ENCODE results near the gene ATP5F1D.

Gene ATP5F1D

GRCh38 chr19:1259876-1260748, 18.6 kb downstream of the ATP5F1D start:
- no peak for DNase-seq

DNA sequence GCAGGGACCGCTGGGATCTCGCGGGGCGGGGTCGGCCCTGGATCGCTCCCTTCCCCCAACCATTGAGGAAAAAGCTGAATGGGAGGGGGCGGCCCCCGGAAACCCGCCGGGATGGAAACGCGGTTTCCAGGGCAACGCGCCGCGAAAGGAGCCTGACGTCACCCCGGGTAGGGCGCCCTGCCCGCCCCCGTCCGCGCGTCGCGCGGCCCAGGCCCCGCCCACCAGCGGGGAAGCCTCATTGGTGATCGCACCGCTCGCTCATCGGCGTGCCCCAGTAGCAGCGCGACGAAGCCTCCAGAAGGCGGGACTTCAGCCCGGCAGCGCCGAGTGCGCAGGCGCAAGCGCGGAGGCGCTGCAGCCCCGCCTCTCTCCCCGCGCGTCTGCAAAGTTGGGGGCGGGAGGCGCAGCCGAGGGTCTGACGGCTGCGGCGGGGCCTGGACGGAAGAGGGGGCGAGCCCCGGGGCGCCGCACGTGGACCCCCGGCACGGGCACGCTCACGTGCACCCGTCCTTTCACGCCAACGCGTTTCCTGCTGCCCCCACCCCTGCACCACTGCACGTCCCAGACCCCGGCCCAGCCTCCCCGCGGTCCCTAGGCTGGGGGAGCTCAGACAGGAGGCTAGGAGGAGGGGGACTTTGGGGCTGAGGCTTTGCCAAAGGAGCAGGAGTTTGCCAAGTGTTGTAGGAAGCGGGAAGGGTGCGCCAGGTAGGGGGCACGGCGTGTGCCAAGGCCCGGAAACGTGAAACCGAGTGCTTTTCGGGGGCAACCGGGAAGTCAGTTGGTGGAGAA, 19.4 kb downstream of the ATP5F1D start:
- DNase-seq, result peak; percentile 82

DNA sequence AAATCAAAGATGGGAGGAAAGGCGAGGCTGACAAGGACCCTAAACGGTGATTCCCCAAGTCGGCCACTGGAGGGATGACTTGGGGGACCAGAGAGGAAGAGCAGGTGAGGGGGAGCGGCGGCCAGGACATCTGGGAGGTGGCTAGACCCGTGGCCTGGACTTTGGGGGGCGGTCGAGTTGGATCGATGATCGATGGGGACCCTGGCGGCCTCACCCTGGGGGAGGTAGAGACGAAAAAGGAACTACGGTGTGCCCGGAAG, 19.9 kb downstream of the ATP5F1D start:
- peak; percentile 25 for DNase-seq

- DNase-seq, result no peak
Observed at GRCh38 chr19:1261798-1262622, 20.5 kb downstream of the ATP5F1D start.

DNA sequence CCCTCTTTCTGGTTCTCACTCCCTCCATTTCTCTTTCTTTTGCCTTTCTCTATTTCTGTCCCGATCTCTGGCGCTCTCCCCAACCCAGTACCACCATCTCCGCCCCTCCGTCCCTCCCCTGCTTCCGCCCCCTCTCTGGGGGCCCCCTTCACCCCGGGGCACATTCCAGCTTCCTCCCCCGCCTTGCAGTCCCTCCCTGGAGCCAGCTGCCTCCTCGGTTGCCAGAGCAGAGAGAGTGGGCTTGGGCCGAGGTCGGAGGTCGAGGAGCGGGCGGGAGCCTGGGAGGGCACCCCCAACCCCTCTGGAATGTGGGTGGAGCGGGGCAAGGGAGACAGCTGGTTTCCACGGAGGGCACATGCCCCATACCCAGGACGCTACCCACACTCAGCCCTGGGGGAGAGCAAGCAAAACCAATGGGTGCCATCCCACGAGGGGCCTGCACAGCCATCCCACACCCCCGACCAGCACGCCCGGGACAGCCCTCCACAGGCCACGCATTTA, 21.1 kb downstream of the ATP5F1D start:
- no peak for DNase-seq

DNA sequence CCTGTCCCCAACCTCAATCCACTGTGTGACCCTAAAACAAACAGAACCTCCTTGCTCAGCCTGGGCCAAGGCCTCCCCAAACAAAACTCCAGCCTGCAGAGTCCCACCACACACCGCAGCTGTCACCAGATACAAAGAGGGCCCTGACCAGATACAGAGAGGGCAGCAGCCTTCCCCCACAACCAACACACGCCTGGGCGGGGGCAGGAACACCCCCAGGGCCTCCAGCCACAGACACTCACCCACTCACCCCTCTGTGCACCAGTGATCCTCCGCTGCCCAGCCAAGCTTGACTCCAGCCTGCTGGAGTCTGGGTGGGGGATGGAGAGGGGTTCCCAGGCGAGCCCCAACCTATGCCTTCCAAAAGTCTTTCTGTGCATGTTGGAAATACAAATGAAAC, 21.6 kb downstream of the ATP5F1D start:
- DNase-seq, result no peak

DNA sequence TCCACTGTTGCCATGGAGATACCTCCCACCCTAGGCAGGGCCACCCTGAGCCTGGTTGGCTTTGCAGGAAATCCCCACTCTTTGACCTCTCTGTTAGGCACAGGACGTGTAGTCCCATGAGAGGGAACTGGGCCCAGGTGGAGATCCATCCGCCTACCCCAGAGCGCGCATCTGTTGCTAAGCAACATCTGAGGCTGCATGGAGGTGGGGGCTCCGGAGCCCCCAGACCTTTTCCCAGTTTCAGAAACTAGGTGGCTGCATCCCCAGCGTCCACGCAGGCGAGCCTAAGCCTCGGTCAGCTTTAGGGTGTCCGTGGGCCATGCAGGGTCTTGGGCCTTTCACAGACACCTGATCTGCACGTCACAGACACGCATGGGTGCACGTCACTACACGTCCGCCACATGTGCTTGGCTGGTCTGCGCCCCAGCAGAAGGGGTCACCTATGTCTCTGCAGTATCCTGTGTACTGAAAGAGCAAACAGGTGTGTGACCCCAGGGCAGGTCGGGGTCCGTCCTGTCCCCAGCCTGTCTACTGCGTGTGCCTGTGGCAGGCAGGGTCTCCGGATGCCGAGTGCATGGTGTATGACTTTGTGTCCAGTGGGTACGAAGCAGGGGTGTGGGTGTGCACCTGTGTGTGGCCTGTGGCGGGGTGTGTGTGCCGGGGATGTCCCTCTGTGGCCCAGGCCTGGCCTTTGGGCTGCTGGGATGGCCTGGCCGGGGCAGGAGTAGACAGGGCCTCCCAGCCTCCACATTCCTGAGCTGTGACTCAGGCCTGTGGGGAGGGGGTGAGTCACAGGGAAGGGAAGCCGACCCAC, 23.5 kb downstream of the ATP5F1D start:
- no peak for DNase-seq

DNA sequence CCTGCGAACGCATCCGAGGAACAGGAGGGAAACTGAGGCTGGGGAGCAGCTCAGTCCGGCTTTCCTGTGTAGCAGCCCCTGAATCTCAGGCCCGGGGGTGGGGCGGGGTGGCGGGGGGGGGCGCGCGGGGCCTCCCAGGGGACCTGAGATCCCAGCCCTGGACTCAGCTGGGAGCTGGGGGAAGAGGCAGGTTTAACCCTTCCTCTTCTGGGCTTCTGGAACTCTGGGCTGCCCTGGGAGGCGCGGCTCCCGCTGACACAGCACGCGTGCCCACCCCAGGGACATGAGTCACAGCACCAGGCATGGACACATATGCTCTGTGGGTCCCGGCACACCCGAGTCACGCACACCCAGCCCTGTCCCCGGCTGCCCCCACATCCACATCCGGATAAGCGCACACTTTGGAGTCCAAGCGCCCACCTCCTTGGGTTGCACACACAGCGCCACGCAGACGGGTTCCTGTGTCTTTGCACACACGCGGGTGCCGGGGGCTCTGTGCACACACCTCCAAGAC, 24.1 kb downstream of the ATP5F1D start:
- no peak for DNase-seq

GRCh38 chr19:1266129-1266915, 24.8 kb downstream of the ATP5F1D start:
- DNase-seq, result peak; percentile 38

DNA sequence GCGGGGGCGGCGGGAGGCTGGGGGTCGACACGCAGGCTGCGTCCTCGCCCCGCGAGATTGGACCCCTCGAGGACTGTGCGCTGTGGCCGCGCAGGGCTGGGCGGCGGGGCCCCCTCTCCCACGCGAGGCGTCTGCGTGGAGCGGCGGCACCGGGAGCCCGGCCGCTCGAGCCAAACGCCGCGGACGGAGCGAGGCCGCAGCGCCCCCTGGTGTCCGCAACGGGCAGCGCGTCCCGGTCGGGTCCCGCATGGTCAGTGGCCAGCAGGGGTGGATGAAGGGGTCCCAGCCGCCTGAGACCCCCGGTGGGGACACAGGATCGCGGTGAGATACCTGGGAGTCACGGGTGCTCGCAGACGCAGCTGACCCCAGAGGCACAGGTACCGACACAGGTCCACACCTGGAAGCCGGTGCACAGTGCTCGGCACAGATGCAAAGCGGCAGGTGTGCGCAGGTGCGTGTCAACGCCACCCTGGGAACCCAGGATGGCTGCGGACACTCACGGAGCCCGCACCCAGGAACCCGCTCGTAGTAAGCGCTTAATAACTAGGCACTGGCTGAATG, 25.4 kb downstream of the ATP5F1D start:
- no peak for DNase-seq

DNA sequence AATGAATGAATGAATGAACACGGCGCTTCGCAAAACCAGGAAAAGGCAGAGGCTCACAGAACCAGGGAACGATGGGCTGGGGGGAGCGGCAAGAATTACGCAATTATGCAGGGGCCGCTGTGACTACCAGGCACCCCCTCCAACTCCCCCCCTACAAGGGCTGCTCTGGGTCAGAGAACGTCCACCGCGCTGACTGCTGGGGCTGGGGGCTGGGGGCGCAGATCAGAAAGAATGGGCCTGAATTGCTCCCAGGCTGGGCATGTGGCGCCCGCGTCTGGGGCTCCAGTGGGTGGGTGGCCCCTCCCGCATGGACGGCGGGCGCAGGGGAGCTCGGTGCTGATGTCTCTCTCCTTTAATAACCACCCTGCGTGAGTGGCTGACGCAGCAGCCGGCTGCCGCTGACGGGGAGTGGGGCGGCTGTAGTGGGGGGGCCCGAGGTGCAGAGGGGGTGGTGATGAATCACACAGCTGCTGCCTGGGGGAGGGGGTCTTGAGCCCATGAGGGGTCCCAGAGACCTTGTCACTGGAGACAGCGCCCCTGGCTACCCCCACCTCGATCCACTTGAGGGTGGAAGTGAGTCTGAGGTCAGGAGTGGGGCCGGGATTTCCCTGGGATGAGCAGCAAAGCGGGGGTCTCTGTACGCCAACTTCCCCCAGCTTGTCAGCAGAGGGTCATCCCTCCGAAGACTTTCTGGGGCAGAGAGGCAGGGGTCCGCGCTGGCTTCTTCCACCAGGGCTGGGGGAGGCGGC, 26.1 kb downstream of the ATP5F1D start:
- DNase-seq, result no peak

DNA sequence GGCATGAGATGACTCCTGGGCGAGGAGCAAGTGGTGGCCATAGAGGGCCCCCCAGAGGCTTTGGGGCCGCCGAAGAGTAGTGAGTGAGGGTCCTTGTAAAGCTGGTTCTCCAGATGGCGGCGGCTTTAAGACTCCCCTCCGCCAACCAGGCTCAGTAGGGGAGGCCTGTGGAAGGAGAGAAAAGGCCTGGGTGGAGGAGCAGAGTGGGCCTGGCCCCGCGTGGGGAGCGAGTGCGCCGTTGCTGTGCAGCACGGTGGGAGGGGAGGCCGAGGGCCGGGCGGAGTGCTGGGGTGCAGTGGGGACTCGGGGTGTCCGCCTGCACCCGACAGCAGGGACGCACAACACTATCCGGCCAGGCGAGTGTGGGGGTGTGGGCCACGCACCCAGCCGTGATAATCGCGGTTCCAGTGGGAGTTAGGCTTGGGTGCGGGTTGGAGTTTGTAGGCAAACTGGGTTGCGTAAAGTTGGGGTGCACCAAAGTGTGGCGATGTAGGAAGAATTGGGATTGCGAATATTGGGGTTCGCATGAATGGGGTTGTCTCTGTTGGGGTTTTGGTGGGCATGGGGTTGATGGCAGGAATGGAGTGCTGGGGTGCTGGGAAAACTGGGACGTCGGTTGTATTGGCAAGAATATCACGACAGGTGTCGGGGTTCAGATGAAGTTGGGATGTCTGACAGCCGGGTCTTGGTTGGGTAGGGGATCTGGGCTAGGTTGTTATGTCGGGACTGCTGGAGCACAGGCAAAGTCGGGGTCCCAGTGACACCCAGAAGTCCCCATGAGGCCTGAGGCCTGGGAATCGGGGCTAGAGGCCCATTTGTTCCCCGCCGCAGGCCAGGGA, 26.9 kb downstream of the ATP5F1D start:
- no peak for DNase-seq

GRCh38 chr19:1269065-1269477, 27.5 kb downstream of the ATP5F1D start, which contains the start of gene CIRBP:
Gene CIRBP (plus strand): TSS chr19:1269332. CDS start chr19:1270934, 1,602 bp downstream.
- DNase-seq, result peak; percentile 92

DNA sequence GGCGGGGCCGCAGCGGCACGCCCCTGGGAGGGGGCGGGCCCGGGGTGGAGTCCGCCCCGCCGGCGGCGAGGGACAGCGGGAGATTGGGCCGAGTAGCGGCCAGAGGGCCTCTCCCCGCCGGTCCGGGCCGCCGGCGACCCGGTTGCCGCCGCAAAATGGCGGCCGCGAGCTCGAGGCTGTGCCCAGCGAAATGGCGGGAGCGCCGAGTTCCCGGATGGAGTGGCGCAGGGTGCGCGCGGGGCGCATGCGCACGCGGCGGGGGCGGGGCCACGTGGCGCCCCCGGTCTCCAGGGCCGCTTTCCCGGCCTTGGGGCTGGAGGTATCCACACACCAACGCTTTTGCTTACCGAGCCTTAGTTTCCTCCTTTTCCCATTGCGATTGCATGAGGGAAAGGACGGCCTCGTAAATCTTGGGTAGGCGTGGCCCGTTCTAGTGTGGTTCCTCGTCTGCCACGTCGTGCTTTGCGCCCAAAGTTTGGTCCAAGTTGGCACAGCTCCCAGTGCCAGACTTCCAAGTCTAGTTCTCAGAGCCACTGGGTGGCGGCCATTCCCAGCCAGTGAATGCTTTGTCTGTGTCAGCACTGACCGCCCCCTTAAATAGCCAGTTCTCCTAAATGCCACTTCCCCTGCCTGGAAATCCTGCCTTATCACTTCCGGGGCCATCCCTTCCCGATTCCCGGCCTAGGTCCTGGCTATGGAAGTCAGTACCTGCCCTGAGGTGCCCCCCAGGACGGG, 28.1 kb downstream of the ATP5F1D start:
- DNase-seq, result peak; percentile 67

- no peak for DNase-seq
Observed at GRCh38 chr19:1270213-1270853, 28.8 kb downstream of the ATP5F1D start.

DNA sequence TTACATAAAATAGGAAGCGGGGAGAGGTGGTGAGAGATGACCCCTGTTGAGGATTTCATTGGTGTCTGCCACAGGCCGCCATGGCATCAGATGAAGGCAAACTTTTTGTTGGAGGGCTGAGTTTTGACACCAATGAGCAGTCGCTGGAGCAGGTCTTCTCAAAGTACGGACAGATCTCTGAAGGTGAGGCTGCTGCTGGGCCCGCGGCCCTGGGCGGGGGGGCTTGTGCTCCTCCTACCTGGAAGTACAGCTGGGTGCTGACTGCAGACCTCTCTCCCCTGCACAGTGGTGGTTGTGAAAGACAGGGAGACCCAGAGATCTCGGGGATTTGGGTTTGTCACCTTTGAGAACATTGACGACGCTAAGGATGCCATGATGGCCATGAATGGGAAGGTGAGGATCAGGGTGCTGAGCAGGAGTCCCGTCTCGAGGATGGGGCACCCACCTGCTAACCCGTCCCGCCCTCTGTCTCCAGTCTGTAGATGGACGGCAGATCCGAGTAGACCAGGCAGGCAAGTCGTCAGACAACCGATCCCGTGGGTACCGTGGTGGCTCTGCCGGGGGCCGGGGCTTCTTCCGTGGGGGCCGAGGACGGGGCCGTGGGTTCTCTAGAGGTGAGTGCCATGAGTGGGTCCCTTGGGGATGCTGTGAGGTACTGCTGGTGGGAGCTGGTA, 29.4 kb downstream of the ATP5F1D start:
- no peak for DNase-seq
